ENCODE results near the gene SLC15A1.
A peak's percentile ranks its signal among the peaks of the same experiment; 100 is the strongest.

SLC15A1 gene

DNA sequence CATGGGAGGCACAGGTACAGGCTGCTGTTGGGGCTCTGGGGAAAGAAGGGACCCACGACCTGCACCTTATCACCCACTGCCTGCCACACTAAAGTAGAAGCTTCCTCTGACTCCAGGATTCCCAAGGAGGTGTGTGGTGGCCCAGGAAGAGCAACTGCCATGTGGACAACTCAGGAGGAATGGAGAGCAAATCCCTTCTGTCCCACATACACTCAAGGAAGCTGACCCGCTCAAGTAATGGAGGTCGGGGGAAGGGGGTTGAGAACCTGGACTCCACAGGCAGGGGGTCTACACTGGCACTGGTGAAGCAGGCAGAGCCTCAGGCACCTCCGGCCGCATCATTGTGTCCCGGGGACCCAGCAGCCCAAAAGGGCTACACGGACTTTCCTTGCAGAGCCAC, 29.4 kb upstream of the SLC15A1 start:
- H3K27me3 ChIP-seq (ENCODE audit: control insufficient read depth in 3 of 3, insufficient read depth in 3 of 3, low read depth in 1 of 3, low read length in 3 of 3): peaks cover 0 to 17% (median 0%) of the 10 kb centered on the region in 3 experiments
- H3K36me3 ChIP-seq (replicated peaks in 1 of 2; ENCODE audit: control insufficient read depth in 2 of 2, insufficient read depth in 2 of 2, low read length in 2 of 2): no peaks in the 10 kb centered on the region
- H3K4me3 ChIP-seq (ENCODE audit: low read length in 2 of 2): no peak overlapping the region
- H2BK5ac ChIP-seq (ENCODE audit: low read length): no peak overlapping the region
- no peak overlapping the region for H3K23ac ChIP-seq (ENCODE audit: low read depth, low read length, poor library complexity)
- H3K4me2 ChIP-seq (ENCODE audit: insufficient read depth, low read length, poor library complexity, severe bottlenecking): no peak overlapping the region
- peaks cover 0 to 4% of the 10 kb centered on the region in 2 donors for H3K4me1 ChIP-seq (ENCODE audit: control insufficient read depth in 2 of 2, insufficient read depth in 1 of 2, low read depth in 1 of 2, low read length in 2 of 2)
- H3K27ac ChIP-seq (replicated peaks; ENCODE audit: low read length): no peak overlapping the region
- no peak overlapping the region for H2AK5ac ChIP-seq (ENCODE audit: low read depth, low read length)
- no peak overlapping the region for H4K91ac ChIP-seq (ENCODE audit: low read depth, low read length, poor library complexity)
- H3K9ac ChIP-seq (ENCODE audit: low read depth, low read length, poor library complexity): no peak overlapping the region
- no peak overlapping the region for H3K4ac ChIP-seq (ENCODE audit: low read length)
- H4K8ac ChIP-seq (ENCODE audit: low read depth, low read length): no peak overlapping the region
- H2AFZ ChIP-seq (ENCODE audit: low read length): no peak overlapping the region
- peak overlapping the region; percentile 8 for H3K18ac ChIP-seq (ENCODE audit: low read length)
- H3K14ac ChIP-seq (ENCODE audit: low read length): no peak overlapping the region
- no peak overlapping the region for H2BK15ac ChIP-seq (ENCODE audit: low read length)
- no peak for DNase-seq (ENCODE audit: low spot score)
- H2BK12ac ChIP-seq (ENCODE audit: low read length): no peak overlapping the region
- H3K79me1 ChIP-seq (ENCODE audit: low read depth, low read length): no peaks in the 10 kb centered on the region
- no CpG with 5 or more reads among the region's 7 CpGs for WGBS, 2 donors (ENCODE audit: extremely low coverage in 2 of 2, insufficient read length in 2 of 2, insufficient replicate concordance in 1 of 2)
- H3K9me3 ChIP-seq (replicated peaks in 1 of 2; ENCODE audit: control insufficient read depth in 2 of 2, insufficient read depth in 1 of 2, low read depth in 1 of 2, low read length in 2 of 2): peaks cover 0 to 3% of the 10 kb centered on the region in 2 donors
- H2BK120ac ChIP-seq (ENCODE audit: low read depth, low read length): no peak overlapping the region

GRCh38 chr13:98781470-98781869, 29.0 kb upstream of the SLC15A1 start:
- no peak overlapping the region for H2BK5ac ChIP-seq (ENCODE audit: low read length)
- no peaks in the 10 kb centered on the region for H3K79me1 ChIP-seq (ENCODE audit: low read depth, low read length)
- no peak overlapping the region for H2AK5ac ChIP-seq (ENCODE audit: low read depth, low read length)
- no peak overlapping the region for H2AFZ ChIP-seq (ENCODE audit: low read length)
- H3K9ac ChIP-seq (ENCODE audit: low read depth, low read length, poor library complexity): peak overlapping the region; percentile 45
- no peak overlapping the region for H3K27ac ChIP-seq (replicated peaks; ENCODE audit: low read length)
- H4K8ac ChIP-seq (ENCODE audit: low read depth, low read length): no peak overlapping the region
- peaks cover 0 to 4% of the 10 kb centered on the region in 2 donors for H3K4me1 ChIP-seq (ENCODE audit: control insufficient read depth in 2 of 2, insufficient read depth in 1 of 2, low read depth in 1 of 2, low read length in 2 of 2)
- no peak overlapping the region for H3K23ac ChIP-seq (ENCODE audit: low read depth, low read length, poor library complexity)
- H2BK12ac ChIP-seq (ENCODE audit: low read length): no peak overlapping the region
- no peaks in the 10 kb centered on the region for H3K36me3 ChIP-seq (replicated peaks in 1 of 2; ENCODE audit: control insufficient read depth in 2 of 2, insufficient read depth in 2 of 2, low read length in 2 of 2)
- peak overlapping the region; percentile 22 for H3K14ac ChIP-seq (ENCODE audit: low read length)
- no peak overlapping the region for H4K91ac ChIP-seq (ENCODE audit: low read depth, low read length, poor library complexity)
- DNase-seq (ENCODE audit: low spot score): no peak
- peak overlapping the region; percentile 33 for H3K18ac ChIP-seq (ENCODE audit: low read length)
- no peak overlapping the region for H3K4me2 ChIP-seq (ENCODE audit: insufficient read depth, low read length, poor library complexity, severe bottlenecking)
- H2BK15ac ChIP-seq (ENCODE audit: low read length): no peak overlapping the region
- no CpG with 5 or more reads among the region's 11 CpGs for WGBS, 2 donors (ENCODE audit: extremely low coverage in 2 of 2, insufficient read length in 2 of 2, insufficient replicate concordance in 1 of 2)
- no peak overlapping the region for H2BK120ac ChIP-seq (ENCODE audit: low read depth, low read length)
- no peak overlapping the region for H3K4ac ChIP-seq (ENCODE audit: low read length)
- H3K9me3 ChIP-seq (replicated peaks in 1 of 2; ENCODE audit: control insufficient read depth in 2 of 2, insufficient read depth in 1 of 2, low read depth in 1 of 2, low read length in 2 of 2): peaks cover 0 to 3% of the 10 kb centered on the region in 2 donors
- H3K27me3 ChIP-seq (ENCODE audit: control insufficient read depth in 3 of 3, insufficient read depth in 3 of 3, low read depth in 1 of 3, low read length in 3 of 3): peaks cover 0 to 14% (median 0%) of the 10 kb centered on the region in 3 experiments
- H3K4me3 ChIP-seq (ENCODE audit: low read length in 2 of 2): no peak overlapping the region

- H3K23ac ChIP-seq (ENCODE audit: low read depth, low read length, poor library complexity): no peak overlapping the region
- H3K9me3 ChIP-seq (replicated peaks in 1 of 2; ENCODE audit: control insufficient read depth in 2 of 2, insufficient read depth in 1 of 2, low read depth in 1 of 2, low read length in 2 of 2): peaks cover 0 to 3% of the 10 kb centered on the region in 2 donors
- no peaks in the 10 kb centered on the region for H3K36me3 ChIP-seq (replicated peaks in 1 of 2; ENCODE audit: control insufficient read depth in 2 of 2, insufficient read depth in 2 of 2, low read length in 2 of 2)
- no peak overlapping the region for H2BK120ac ChIP-seq (ENCODE audit: low read depth, low read length)
- no peak overlapping the region for H4K91ac ChIP-seq (ENCODE audit: low read depth, low read length, poor library complexity)
- no peak overlapping the region for H3K4me3 ChIP-seq (ENCODE audit: low read length in 2 of 2)
- no peak overlapping the region for H3K4me2 ChIP-seq (ENCODE audit: insufficient read depth, low read length, poor library complexity, severe bottlenecking)
- H2BK12ac ChIP-seq (ENCODE audit: low read length): no peak overlapping the region
- no peak overlapping the region for H3K4ac ChIP-seq (ENCODE audit: low read length)
- H3K9ac ChIP-seq (ENCODE audit: low read depth, low read length, poor library complexity): no peak overlapping the region
- H3K79me1 ChIP-seq (ENCODE audit: low read depth, low read length): no peaks in the 10 kb centered on the region
- H2BK15ac ChIP-seq (ENCODE audit: low read length): no peak overlapping the region
- no peak overlapping the region for H4K8ac ChIP-seq (ENCODE audit: low read depth, low read length)
- H3K27ac ChIP-seq (replicated peaks; ENCODE audit: low read length): no peak overlapping the region
- no peak overlapping the region for H2AK5ac ChIP-seq (ENCODE audit: low read depth, low read length)
- H2BK5ac ChIP-seq (ENCODE audit: low read length): no peak overlapping the region
- DNase-seq (ENCODE audit: low spot score): no peak
- peak overlapping the region; percentile 22 for H3K14ac ChIP-seq (ENCODE audit: low read length)
- peaks cover 0 to 4% of the 10 kb centered on the region in 2 donors for H3K4me1 ChIP-seq (ENCODE audit: control insufficient read depth in 2 of 2, insufficient read depth in 1 of 2, low read depth in 1 of 2, low read length in 2 of 2)
- H3K18ac ChIP-seq (ENCODE audit: low read length): peak overlapping the region; percentile 33
- peaks cover 0 to 10% (median 0%) of the 10 kb centered on the region in 3 experiments for H3K27me3 ChIP-seq (ENCODE audit: control insufficient read depth in 3 of 3, insufficient read depth in 3 of 3, low read depth in 1 of 3, low read length in 3 of 3)
- no peak overlapping the region for H2AFZ ChIP-seq (ENCODE audit: low read length)
- WGBS, 2 donors (ENCODE audit: extremely low coverage in 2 of 2, insufficient read length in 2 of 2, insufficient replicate concordance in 1 of 2): no CpG with 5 or more reads among the region's 11 CpGs
Observed at GRCh38 chr13:98781045-98781444, 28.6 kb upstream of the SLC15A1 start.

DNA sequence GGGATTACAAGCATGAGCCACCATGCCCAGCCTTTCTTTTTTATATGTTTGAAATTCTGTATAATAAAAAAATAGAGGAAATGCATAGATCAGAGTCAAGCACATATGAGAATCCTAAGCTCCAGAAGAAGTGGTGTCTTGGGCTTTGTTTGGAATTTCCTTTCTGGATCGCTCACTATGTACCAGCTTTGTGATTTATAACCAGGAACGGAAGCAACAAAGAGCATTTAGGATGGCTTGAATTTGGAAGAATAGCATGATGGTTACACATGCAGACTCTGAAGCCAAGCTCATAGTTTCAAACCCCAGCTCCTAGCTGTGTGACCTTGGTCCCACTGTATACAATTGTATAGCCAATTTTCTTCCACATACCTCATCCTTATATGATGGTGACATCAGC, 28.0 kb upstream of the SLC15A1 start:
- no peaks in the 10 kb centered on the region for H3K36me3 ChIP-seq (replicated peaks in 1 of 2; ENCODE audit: control insufficient read depth in 2 of 2, insufficient read depth in 2 of 2, low read length in 2 of 2)
- H4K91ac ChIP-seq (ENCODE audit: low read depth, low read length, poor library complexity): no peak overlapping the region
- no peak overlapping the region for H3K23ac ChIP-seq (ENCODE audit: low read depth, low read length, poor library complexity)
- H3K14ac ChIP-seq (ENCODE audit: low read length): no peak overlapping the region
- H3K9me3 ChIP-seq (replicated peaks in 1 of 2; ENCODE audit: control insufficient read depth in 2 of 2, insufficient read depth in 1 of 2, low read depth in 1 of 2, low read length in 2 of 2): peaks cover 0 to 3% of the 10 kb centered on the region in 2 donors
- H3K4ac ChIP-seq (ENCODE audit: low read length): no peak overlapping the region
- H2BK120ac ChIP-seq (ENCODE audit: low read depth, low read length): no peak overlapping the region
- no peak for DNase-seq (ENCODE audit: low spot score)
- H4K8ac ChIP-seq (ENCODE audit: low read depth, low read length): no peak overlapping the region
- WGBS, 2 donors (ENCODE audit: extremely low coverage in 2 of 2, insufficient read length in 2 of 2, insufficient replicate concordance in 1 of 2): no CpG with 5 or more reads among the region's 2 CpGs
- no peak overlapping the region for H2BK15ac ChIP-seq (ENCODE audit: low read length)
- H2BK5ac ChIP-seq (ENCODE audit: low read length): no peak overlapping the region
- H3K9ac ChIP-seq (ENCODE audit: low read depth, low read length, poor library complexity): no peak overlapping the region
- no peak overlapping the region for H3K18ac ChIP-seq (ENCODE audit: low read length)
- H3K27me3 ChIP-seq (ENCODE audit: control insufficient read depth in 3 of 3, insufficient read depth in 3 of 3, low read depth in 1 of 3, low read length in 3 of 3): peaks cover 0 to 8% (median 0%) of the 10 kb centered on the region in 3 experiments
- H2AK5ac ChIP-seq (ENCODE audit: low read depth, low read length): no peak overlapping the region
- H3K4me2 ChIP-seq (ENCODE audit: insufficient read depth, low read length, poor library complexity, severe bottlenecking): no peak overlapping the region
- H3K4me1 ChIP-seq (ENCODE audit: control insufficient read depth in 2 of 2, insufficient read depth in 1 of 2, low read depth in 1 of 2, low read length in 2 of 2): peaks cover 0 to 4% of the 10 kb centered on the region in 2 donors
- no peak overlapping the region for H2BK12ac ChIP-seq (ENCODE audit: low read length)
- H2AFZ ChIP-seq (ENCODE audit: low read length): no peak overlapping the region
- no peak overlapping the region for H3K4me3 ChIP-seq (ENCODE audit: low read length in 2 of 2)
- H3K79me1 ChIP-seq (ENCODE audit: low read depth, low read length): no peaks in the 10 kb centered on the region
- no peak overlapping the region for H3K27ac ChIP-seq (replicated peaks; ENCODE audit: low read length)
